Fibroblast of lung (primary cell): ENCODE results near the gene CBL. TPM values are rescaled to one million over a fixed set of nuclear protein-coding genes. Genes with fewer than 3 reads are reported as not detected.

Experiments
- DNase-seq, 2 donors: peaks; one replicate each; pipeline versions ENCODE4 v3.0.0 to v3.0.0-alpha.2; 2010; ENCODE audit warnings: low read depth in 2 of 2
- H2AFZ ChIP-seq: 2 replicates; pipeline ENCODE4 v1.5.1; 2012; ENCODE audit warnings: low read length, control low read depth, inconsistent platforms
- H3K27ac ChIP-seq: 2 replicates; pipeline ENCODE4 v1.5.1; 2011; ENCODE audit warnings: low read length, control low read depth; ENCODE audit not compliant: insufficient read depth
- H3K27me3 ChIP-seq: 2 replicates; pipeline ENCODE4 v1.5.1; 2011; ENCODE audit warnings: mild to moderate bottlenecking, low read length; ENCODE audit not compliant: control insufficient read depth, insufficient read depth
- H3K36me3 ChIP-seq: 2 replicates; pipeline ENCODE4 v1.5.1; 2011; ENCODE audit warnings: low read length; ENCODE audit not compliant: control insufficient read depth, insufficient read depth
- H3K4me1 ChIP-seq: 2 replicates; pipeline ENCODE4 v1.5.1; 2011; ENCODE audit warnings: low read length; ENCODE audit not compliant: control insufficient read depth, insufficient read depth; ENCODE audit errors: extremely low read depth
- H3K4me2 ChIP-seq: 2 replicates; pipeline ENCODE4 v1.5.1; 2011; ENCODE audit warnings: low read length, control low read depth; ENCODE audit not compliant: insufficient read depth; ENCODE audit errors: extremely low read depth
- H3K4me3 ChIP-seq, 4 experiments: fragments of 200-600 bp in 1 of 4; sonication (generic) in 1 of 4; replicated peaks in 1 of 4; 2 replicates each; pipeline ENCODE4 v1.5.1; 2011 to 2016; ENCODE audit warnings: low read length in 4 of 4, low read depth in 3 of 4, mild to moderate bottlenecking in 3 of 4, control low read depth in 2 of 4, inconsistent platforms in 1 of 4, mixed read lengths in 1 of 4; ENCODE audit not compliant: insufficient read depth in 1 of 4; ENCODE audit errors: control extremely low read depth in 1 of 4
- H3K79me2 ChIP-seq: 2 replicates; pipeline ENCODE4 v1.5.1; 2012; ENCODE audit warnings: mild to moderate bottlenecking, low read length, inconsistent platforms; ENCODE audit not compliant: control insufficient read depth, insufficient read depth
- H3K9ac ChIP-seq: 2 replicates; pipeline ENCODE4 v1.5.1; 2011; ENCODE audit warnings: mild to moderate bottlenecking, low read length, control low read depth; ENCODE audit not compliant: insufficient read depth
- H3K9me3 ChIP-seq: 2 replicates; pipeline ENCODE4 v1.5.1; 2012; ENCODE audit warnings: low read depth, low read length; ENCODE audit not compliant: control insufficient read depth, insufficient read depth
- H4K20me1 ChIP-seq: 2 replicates; pipeline ENCODE4 v1.5.1; 2011; ENCODE audit warnings: low read length; ENCODE audit not compliant: control insufficient read depth, insufficient read depth; ENCODE audit errors: extremely low read depth
- EZH2 ChIP-seq: IDR thresholded peaks from 2 replicates; pipeline ENCODE4 v1.5.1; 2012; ENCODE audit warnings: low read length, control low read depth, mild to moderate bottlenecking; ENCODE audit errors: missing control alignments
- polyA plus RNA-seq, 2 donors: library from polyadenylated mRNA; depleted of rRNA in 1 of 2; stranded (reverse) in 1 of 2; unstranded in 1 of 2; fragments of >200 nt; gene quantifications; 2 replicates each; pipeline ENCODE4 v1.2.1, GENCODE V29; 2011 to 2012; ENCODE audit warnings: missing spikeins in 1 of 2
- total RNA-seq: library from RNA; depleted of rRNA; stranded (reverse); fragments of >200 nt; gene quantifications from 2 replicates; pipeline ENCODE4 v1.2.1, GENCODE V29; 2014
- TF ChIP-seq, protein P1 (sequence below), 2 donors: IDR thresholded peaks in 1 of 2; conservative IDR thresholded peaks in 1 of 2; 1 replicate in 1 of 2; 2 replicates in 1 of 2; pipeline ENCODE4 v1.5.1; 2011 to 2012; ENCODE audit warnings: low read length in 2 of 2, control low read depth in 1 of 2, inconsistent platforms in 1 of 2, low read depth in 1 of 2, mild to moderate bottlenecking in 1 of 2

Gene CBL
- total and polyA plus RNA-seq, 2 donors (not counting 1 experiment from before 2014, with no cell fraction given): 11.1 to 12.4 TPM

DNA sequence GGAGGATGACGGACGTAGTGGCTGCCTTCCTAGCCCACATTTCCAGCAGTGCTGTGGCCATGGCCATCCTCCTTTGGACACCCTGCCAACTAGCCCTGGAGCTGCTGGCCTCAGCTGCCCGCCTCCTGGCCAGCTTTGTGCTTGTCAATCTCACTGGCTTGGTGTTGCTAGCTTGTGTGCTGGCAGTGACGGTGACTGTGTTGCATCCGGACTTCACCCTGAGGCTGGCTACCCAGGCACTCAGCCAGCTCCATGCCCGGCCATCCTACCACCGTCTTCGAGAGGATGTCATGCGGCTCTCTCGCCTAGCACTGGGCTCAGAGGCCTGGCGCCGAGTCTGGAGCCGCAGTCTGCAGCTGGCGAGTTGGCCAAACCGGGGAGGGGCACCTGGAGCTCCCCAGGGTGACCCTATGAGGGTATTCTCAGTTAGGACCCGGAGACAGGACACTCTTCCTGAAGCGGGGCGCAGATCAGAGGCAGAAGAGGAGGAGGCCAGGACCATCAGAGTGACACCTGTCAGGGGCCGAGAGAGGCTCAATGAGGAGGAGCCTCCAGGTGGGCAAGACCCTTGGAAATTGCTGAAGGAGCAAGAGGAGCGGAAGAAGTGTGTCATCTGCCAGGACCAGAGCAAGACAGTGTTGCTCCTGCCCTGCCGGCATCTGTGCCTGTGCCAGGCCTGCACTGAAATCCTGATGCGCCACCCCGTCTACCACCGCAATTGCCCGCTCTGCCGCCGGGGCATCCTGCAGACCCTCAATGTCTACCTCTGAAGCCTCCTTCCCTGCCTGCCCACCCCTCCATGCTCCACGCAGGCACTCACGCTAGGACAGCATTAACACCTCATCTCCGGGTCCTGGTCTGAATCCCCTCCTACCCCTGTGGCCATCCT, 129.8 kb downstream of the CBL start:
- H3K9me3 ChIP-seq: no peaks in the 10 kb centered on the region
- no peak overlapping the region for H3K9ac ChIP-seq
- peak overlapping the region in 2 of 4 experiments; percentile 90 to 97 for H3K4me3 ChIP-seq
- TF ChIP-seq, protein P1, sequence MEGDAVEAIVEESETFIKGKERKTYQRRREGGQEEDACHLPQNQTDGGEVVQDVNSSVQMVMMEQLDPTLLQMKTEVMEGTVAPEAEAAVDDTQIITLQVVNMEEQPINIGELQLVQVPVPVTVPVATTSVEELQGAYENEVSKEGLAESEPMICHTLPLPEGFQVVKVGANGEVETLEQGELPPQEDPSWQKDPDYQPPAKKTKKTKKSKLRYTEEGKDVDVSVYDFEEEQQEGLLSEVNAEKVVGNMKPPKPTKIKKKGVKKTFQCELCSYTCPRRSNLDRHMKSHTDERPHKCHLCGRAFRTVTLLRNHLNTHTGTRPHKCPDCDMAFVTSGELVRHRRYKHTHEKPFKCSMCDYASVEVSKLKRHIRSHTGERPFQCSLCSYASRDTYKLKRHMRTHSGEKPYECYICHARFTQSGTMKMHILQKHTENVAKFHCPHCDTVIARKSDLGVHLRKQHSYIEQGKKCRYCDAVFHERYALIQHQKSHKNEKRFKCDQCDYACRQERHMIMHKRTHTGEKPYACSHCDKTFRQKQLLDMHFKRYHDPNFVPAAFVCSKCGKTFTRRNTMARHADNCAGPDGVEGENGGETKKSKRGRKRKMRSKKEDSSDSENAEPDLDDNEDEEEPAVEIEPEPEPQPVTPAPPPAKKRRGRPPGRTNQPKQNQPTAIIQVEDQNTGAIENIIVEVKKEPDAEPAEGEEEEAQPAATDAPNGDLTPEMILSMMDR (conservative IDR thresholded peaks at IDR 0.05 in 1 of 2, IDR thresholded peaks at IDR 0.05 in 1 of 2; ENCODE audit: low read depth in 1 of 2, low read length in 2 of 2): no peak
- no peak for TF ChIP-seq EZH2
- H4K20me1 ChIP-seq: no peaks in the 10 kb centered on the region
- H2AFZ ChIP-seq: no peak overlapping the region
- no peak overlapping the region for H3K27ac ChIP-seq
- H3K36me3 ChIP-seq: peaks cover 4% of the 10 kb centered on the region
- peaks cover 18% of the 10 kb centered on the region for H3K79me2 ChIP-seq
- peaks cover 31% of the 10 kb centered on the region for H3K4me1 ChIP-seq
- no peak for DNase-seq
- H3K4me2 ChIP-seq: peak overlapping the region; percentile 99
- H3K27me3 ChIP-seq: no peaks in the 10 kb centered on the region

DNA sequence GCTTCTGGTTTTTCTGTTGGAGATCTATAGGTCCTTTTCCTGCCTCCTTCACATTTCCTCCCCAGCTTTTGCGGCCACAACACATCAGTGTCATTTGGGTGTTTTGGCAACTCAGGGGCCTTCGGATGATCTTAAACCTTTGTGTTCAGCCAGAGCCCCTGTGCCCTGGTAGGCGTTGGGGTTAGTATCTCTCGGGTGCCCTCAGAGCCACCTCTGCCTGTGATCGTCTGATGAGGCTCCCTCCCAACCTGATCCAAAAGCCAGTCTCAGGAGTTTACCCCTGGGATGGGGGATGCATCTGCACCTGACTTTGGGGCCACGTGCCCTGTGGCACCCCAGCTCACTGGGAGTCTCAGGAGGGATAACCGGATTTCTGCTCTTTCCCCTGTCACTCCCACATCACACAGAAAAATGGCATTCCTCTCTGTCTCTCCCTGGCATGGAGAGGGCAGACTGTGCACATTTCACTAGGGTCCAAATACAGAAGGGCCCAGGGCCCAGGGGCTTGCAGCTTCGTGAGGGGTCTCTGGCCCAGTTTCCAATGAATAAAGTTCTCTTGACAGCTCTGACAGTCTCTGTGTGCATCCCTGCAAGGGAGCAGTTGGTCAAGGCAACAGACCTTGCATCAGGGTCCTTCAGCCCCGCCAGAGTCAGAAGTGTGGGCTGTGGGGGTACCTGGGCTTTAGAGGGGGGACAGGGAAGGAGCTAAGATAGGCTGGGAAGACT, 130.8 kb downstream of the CBL start:
- peaks cover 18% of the 10 kb centered on the region for H3K79me2 ChIP-seq
- TF ChIP-seq, protein P1 (conservative IDR thresholded peaks at IDR 0.05 in 1 of 2, IDR thresholded peaks at IDR 0.05 in 1 of 2; ENCODE audit: low read depth in 1 of 2, low read length in 2 of 2): no peak
- TF ChIP-seq EZH2: no peak
- peak overlapping the region in 1 of 4 experiments; percentile 70 for H3K4me3 ChIP-seq
- no peaks in the 10 kb centered on the region for H3K9me3 ChIP-seq
- peak overlapping the region; percentile 70 for H3K4me2 ChIP-seq
- no peaks in the 10 kb centered on the region for H4K20me1 ChIP-seq
- H3K27ac ChIP-seq: peak overlapping the region; percentile 76
- peaks cover 4% of the 10 kb centered on the region for H3K36me3 ChIP-seq
- H3K27me3 ChIP-seq: peaks cover 2% of the 10 kb centered on the region
- H3K4me1 ChIP-seq: peaks cover 31% of the 10 kb centered on the region
- no peak for DNase-seq
- H3K9ac ChIP-seq: no peak overlapping the region
- H2AFZ ChIP-seq: no peak overlapping the region
